Choroid plexus epithelial cell (primary cell): Measurements from ENCODE around the gene RPL36.

Experiments
- DNase-seq: peaks from one replicate; pipeline ENCODE4 v3.0.0-alpha.2; 2010; ENCODE audit warnings: low read depth
- H3K4me3 ChIP-seq: 2 replicates; pipeline ENCODE4 v1.5.1; 2011; ENCODE audit warnings: low read depth, mild to moderate bottlenecking, control low read depth, low read length, moderate library complexity
- TF ChIP-seq, protein P1 (sequence below): conservative IDR thresholded peaks from 2 replicates; pipeline ENCODE4 v1.5.1; 2011; ENCODE audit warnings: low read depth, mild to moderate bottlenecking, control low read depth, inconsistent platforms, low read length, moderate library complexity

Gene RPL36

GRCh38 chr19:5690955-5691821, 1.1 kb downstream of the RPL36 start:
- TF ChIP-seq, protein P1, sequence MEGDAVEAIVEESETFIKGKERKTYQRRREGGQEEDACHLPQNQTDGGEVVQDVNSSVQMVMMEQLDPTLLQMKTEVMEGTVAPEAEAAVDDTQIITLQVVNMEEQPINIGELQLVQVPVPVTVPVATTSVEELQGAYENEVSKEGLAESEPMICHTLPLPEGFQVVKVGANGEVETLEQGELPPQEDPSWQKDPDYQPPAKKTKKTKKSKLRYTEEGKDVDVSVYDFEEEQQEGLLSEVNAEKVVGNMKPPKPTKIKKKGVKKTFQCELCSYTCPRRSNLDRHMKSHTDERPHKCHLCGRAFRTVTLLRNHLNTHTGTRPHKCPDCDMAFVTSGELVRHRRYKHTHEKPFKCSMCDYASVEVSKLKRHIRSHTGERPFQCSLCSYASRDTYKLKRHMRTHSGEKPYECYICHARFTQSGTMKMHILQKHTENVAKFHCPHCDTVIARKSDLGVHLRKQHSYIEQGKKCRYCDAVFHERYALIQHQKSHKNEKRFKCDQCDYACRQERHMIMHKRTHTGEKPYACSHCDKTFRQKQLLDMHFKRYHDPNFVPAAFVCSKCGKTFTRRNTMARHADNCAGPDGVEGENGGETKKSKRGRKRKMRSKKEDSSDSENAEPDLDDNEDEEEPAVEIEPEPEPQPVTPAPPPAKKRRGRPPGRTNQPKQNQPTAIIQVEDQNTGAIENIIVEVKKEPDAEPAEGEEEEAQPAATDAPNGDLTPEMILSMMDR, result no peak
- peak; percentile 51 for DNase-seq

GRCh38 chr19:5691822-5692722, 2.0 kb downstream of the RPL36 start:
- H3K4me3 ChIP-seq, result peak overlapping the region; percentile 99
- no peak for DNase-seq
- TF ChIP-seq, protein P1, result no peak

More at GRCh38 chr19:5690955-5691821, 1.1 kb downstream of the RPL36 start:
- peak overlapping the region; percentile 99 for H3K4me3 ChIP-seq

DNA sequence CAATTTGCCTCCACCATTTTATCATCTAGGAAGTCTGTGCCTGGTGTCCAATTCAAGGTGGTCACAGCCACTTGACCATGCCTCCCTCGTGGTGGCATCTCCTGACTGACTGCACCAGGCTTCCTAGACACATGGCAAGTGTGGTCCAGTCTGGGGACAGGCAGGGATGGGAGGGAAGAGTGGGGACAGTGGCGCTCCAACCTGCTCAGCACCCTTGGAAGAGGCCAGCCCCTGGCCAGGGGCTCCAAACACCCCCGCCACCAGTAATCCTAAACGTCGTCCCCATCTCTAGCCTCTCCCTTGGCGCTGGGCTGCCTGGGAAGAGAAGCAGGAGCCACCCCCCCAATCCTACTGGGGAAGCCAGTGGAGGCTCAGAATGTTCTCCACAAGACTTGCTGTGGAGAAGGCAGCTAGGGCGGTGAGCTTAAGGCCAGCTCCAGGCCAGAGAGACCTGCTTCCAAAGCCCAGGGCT, 2.7 kb downstream of the RPL36 start:
- no peak for DNase-seq
- H3K4me3 ChIP-seq, result no peak overlapping the region
- TF ChIP-seq, protein P1, result no peak

- H3K4me3 ChIP-seq, result no peak overlapping the region
- TF ChIP-seq, protein P1, result no peak
- no peak for DNase-seq
These were observed 3.4 kb downstream of the RPL36 start for GRCh38 chr19:5693195-5694166.

- no peak overlapping the region for H3K4me3 ChIP-seq
- no peak for DNase-seq
- TF ChIP-seq, protein P1, result no peak
These were observed 4.3 kb downstream of the RPL36 start for GRCh38 chr19:5694167-5694955.
